GM23338 (cell line): Measurements from ENCODE around the gene GIMAP7. TPM values are rescaled to one million over a fixed set of nuclear protein-coding genes. Genes with fewer than 3 reads are reported as not detected.

ENCODE experiments used
- ATAC-seq: fragments of 200-7000 bp; cut with Tn5 transposase; 3 replicates; pipeline ENCODE4 v1.9.1; 2020
- DNase-seq: peaks from one replicate; pipeline ENCODE4 v3.0.0-alpha.2; 2015; ENCODE audit warnings: low spot score
- H2AFZ ChIP-seq: fragments of 200-600 bp; sonication (generic); 2 replicates; pipeline ENCODE4 v1.8.0; 2016; ENCODE audit warnings: antibody characterized with exemption, mild to moderate bottlenecking, moderate library complexity
- H3F3A ChIP-seq: fragments of 200-600 bp; sonication (generic); replicated peaks from 2 replicates; pipeline ENCODE4 v1.8.0; 2017; ENCODE audit warnings: antibody characterized with exemption, mixed run types, low read depth
- H3K27ac ChIP-seq: fragments of 200-600 bp; sonication (generic); 2 replicates; pipeline ENCODE4 v1.6.1; 2016; ENCODE audit warnings: low read depth
- H3K27me3 ChIP-seq: fragments of 200-600 bp; sonication (generic); 2 replicates; pipeline ENCODE4 v1.8.0; 2016; ENCODE audit warnings: mild to moderate bottlenecking, mixed run types, moderate library complexity; ENCODE audit not compliant: insufficient read depth
- H3K36me3 ChIP-seq: fragments of 200-600 bp; sonication (generic); 2 replicates; pipeline ENCODE4 v1.8.0; 2016; ENCODE audit warnings: mild to moderate bottlenecking; ENCODE audit not compliant: insufficient read depth
- H3K4me1 ChIP-seq: fragments of 200-600 bp; sonication (generic); 2 replicates; pipeline ENCODE4 v1.8.0; 2016; ENCODE audit warnings: mild to moderate bottlenecking, moderate library complexity; ENCODE audit not compliant: insufficient read depth
- H3K4me2 ChIP-seq: fragments of 200-600 bp; sonication (generic); 2 replicates; pipeline ENCODE4 v1.7.1; 2017; ENCODE audit warnings: mixed run types
- H3K4me3 ChIP-seq: fragments of 200-600 bp; sonication (generic); 2 replicates; pipeline ENCODE4 v1.6.1; 2016; ENCODE audit warnings: mixed run types
- H3K79me2 ChIP-seq: fragments of 200-600 bp; sonication (generic); replicated peaks from 2 replicates; pipeline ENCODE4 v1.8.0; 2017; ENCODE audit warnings: mild to moderate bottlenecking; ENCODE audit not compliant: insufficient read depth
- H3K9me2 ChIP-seq: fragments of 200-600 bp; sonication (generic); 2 replicates; pipeline ENCODE4 v1.8.0; 2017; ENCODE audit not compliant: insufficient read depth
- H4K20me1 ChIP-seq: fragments of 200-600 bp; sonication (generic); replicated peaks from 2 replicates; pipeline ENCODE4 v1.8.0; 2017; ENCODE audit warnings: mild to moderate bottlenecking; ENCODE audit not compliant: insufficient read depth
- H3K27ac Mint-ChIP-seq: 2 replicates; pipeline ENCODE4 v1.8.0; 2020; ENCODE audit warnings: inconsistent platforms, mild to moderate bottlenecking, moderate library complexity, mixed read lengths
- H3K27me3 Mint-ChIP-seq: 3 replicates; pipeline ENCODE4 v1.8.0; 2022; ENCODE audit warnings: low read depth, mild to moderate bottlenecking, moderate library complexity, mixed read lengths, inconsistent platforms; ENCODE audit not compliant: insufficient read depth, poor library complexity
- H3K36me3 Mint-ChIP-seq: 3 replicates; pipeline ENCODE4 v1.8.0; 2021; ENCODE audit warnings: low read depth, mild to moderate bottlenecking, inconsistent platforms, moderate library complexity, mixed read lengths
- H3K4me1 Mint-ChIP-seq: 3 replicates; pipeline ENCODE4 v1.8.0; 2020; ENCODE audit warnings: mild to moderate bottlenecking, inconsistent platforms, mixed read lengths
- H3K4me3 Mint-ChIP-seq: 3 replicates; pipeline ENCODE4 v1.8.0; 2021; ENCODE audit warnings: moderate library complexity, mild to moderate bottlenecking, inconsistent platforms, mixed read lengths
- H3K9me3 Mint-ChIP-seq: 3 replicates; pipeline ENCODE4 v1.8.0; 2020; ENCODE audit warnings: moderate library complexity, mild to moderate bottlenecking, inconsistent platforms, mixed read lengths
- CREB1 ChIP-seq: fragments of 250-450 bp; sonication (Bioruptor Pico); IDR thresholded peaks from 2 replicates; pipeline ENCODE4 v1.5.0; 2020; ENCODE audit warnings: low read depth, mild to moderate bottlenecking, moderate library complexity
- CTCF ChIP-seq, 2 experiments: fragments of 200-600 bp in 1 of 2; sonication (generic) in 1 of 2; conservative IDR thresholded peaks; 2 replicates each; pipeline versions ENCODE4 v1.5.1 to v1.6.1; 2016 to 2017; ENCODE audit warnings: antibody characterized with exemption in 2 of 2, low read depth in 2 of 2, mild to moderate bottlenecking in 2 of 2, moderate library complexity in 1 of 2
- ETS1 ChIP-seq: IDR thresholded peaks from 2 replicates; pipeline ENCODE4 v1.6.1; 2016; ENCODE audit warnings: antibody characterized with exemption
- EZH2 ChIP-seq: fragments of 200-600 bp; sonication (generic); IDR thresholded peaks from one replicate; pipeline ENCODE4 v1.8.0; 2017; ENCODE audit warnings: antibody characterized with exemption, mild to moderate bottlenecking, low read depth; ENCODE audit not compliant: unreplicated experiment
- JUNB ChIP-seq: IDR thresholded peaks from one replicate; pipeline ENCODE4 v1.6.1; 2016; ENCODE audit warnings: antibody characterized with exemption; ENCODE audit not compliant: unreplicated experiment
- NANOG ChIP-seq: IDR thresholded peaks from 2 replicates; pipeline ENCODE4 v1.6.1; 2016; ENCODE audit warnings: antibody characterized with exemption, borderline replicate concordance
- POLR2AphosphoS5 ChIP-seq: IDR thresholded peaks from 2 replicates; pipeline ENCODE4 v1.6.1; 2016; ENCODE audit warnings: antibody characterized with exemption, low read depth
- REST ChIP-seq: IDR thresholded peaks from one replicate; pipeline ENCODE4 v1.6.1; 2018; ENCODE audit warnings: antibody characterized with exemption; ENCODE audit not compliant: unreplicated experiment
- ZNF114 ChIP-seq: fragments of 250-450 bp; sonication (Bioruptor Pico); IDR thresholded peaks from 2 replicates; pipeline ENCODE4 v1.5.0; 2020; ENCODE audit warnings: mild to moderate bottlenecking, moderate library complexity
- ZNF331 ChIP-seq: fragments of 250-450 bp; sonication (Bioruptor Pico); IDR thresholded peaks from 2 replicates; pipeline ENCODE4 v1.5.0; 2020; ENCODE audit warnings: low read depth, mild to moderate bottlenecking, moderate library complexity
- polyA plus RNA-seq: library from polyadenylated mRNA; unstranded; fragments of >200 nt; fragmentation: Nextera tagmentation; extraction: Ambion mirVana; gene quantifications from 2 replicates; pipeline ENCODE4 v1.2.1, GENCODE V29; 2016
- total RNA-seq: library from RNA; depleted of rRNA; stranded (reverse); fragments of >200 nt; shearing (Covaris generic); gene quantifications from 2 replicates; pipeline ENCODE4 v1.2.3, GENCODE V29; 2014

The GIMAP7 gene
- total and polyA plus RNA-seq, 2 experiments from 2014 or later: not detected

GRCh38 chr7:150511048-150511447, 3.6 kb upstream of the GIMAP7 start (continued):
- TF ChIP-seq REST (no peak), POLR2AphosphoS5 (no peak), CTCF (conservative IDR thresholded peaks at IDR 0.05; ENCODE audit: low read depth in 2 of 2) (no peak), EZH2 (no peak), ZNF114 (no peak), NANOG (no peak), CREB1 (CRISPR knock-in tag) (no peak), JUNB (no peak), ZNF331 (CRISPR knock-in tag) (no peak)

- no peak for ATAC-seq
- Mint-ChIP-seq H3K27ac (no peak overlapping the region), H3K9me3 (no peaks in the 10 kb centered on the region), H3K36me3 (no peaks in the 10 kb centered on the region), H3K4me3 (no peak overlapping the region), H3K27me3 (no peaks in the 10 kb centered on the region), H3K4me1 (peaks cover 6% of the 10 kb centered on the region; the same call in 2 of the 3 replicates)
- H3K4me3 ChIP-seq: no peak overlapping the region
- DNase-seq: no peak
- H3K79me2 ChIP-seq: no peaks in the 10 kb centered on the region
- no peaks in the 10 kb centered on the region for H3F3A ChIP-seq
- no peaks in the 10 kb centered on the region for H4K20me1 ChIP-seq
- no peak overlapping the region for H3K27ac ChIP-seq
- no peaks in the 10 kb centered on the region for H3K27me3 ChIP-seq
- no peak overlapping the region for H3K4me2 ChIP-seq
- peaks cover 11% of the 10 kb centered on the region; the same call in 1 of the 2 replicates for H3K9me2 ChIP-seq
- H2AFZ ChIP-seq: no peak overlapping the region
- no peaks in the 10 kb centered on the region for H3K36me3 ChIP-seq
- H3K4me1 ChIP-seq: no peaks in the 10 kb centered on the region
- no peak for TF ChIP-seq CTCF (conservative IDR thresholded peaks at IDR 0.05; ENCODE audit: low read depth in 2 of 2)
- no peak for TF ChIP-seq ZNF114
- no peak for TF ChIP-seq JUNB
- TF ChIP-seq ZNF331 (CRISPR knock-in tag): no peak
- TF ChIP-seq ETS1: no peak
Observed at GRCh38 chr7:150513758-150514157, 914 bp upstream of the GIMAP7 start.
